H1 (cell line): Measurements from ENCODE around the gene LRCH3. TPM values are rescaled to one million over a fixed set of nuclear protein-coding genes. Genes with fewer than 3 reads are reported as not detected.

Source experiments
- ASH2L ChIP-seq: fragments of 200-600, 300-600 bp; sonication (generic); IDR thresholded peaks from one replicate; pipeline ENCODE4 v1.7.1; 2017; ENCODE audit warnings: low read length
- BACH1 ChIP-seq: IDR thresholded peaks from 2 replicates; pipeline ENCODE4 v1.6.1; 2012; ENCODE audit warnings: low read length, improper control_type of control experiment
- HDAC6 ChIP-seq: IDR thresholded peaks from one replicate; pipeline ENCODE4 v1.7.1; 2012; ENCODE audit warnings: low read depth, mild to moderate bottlenecking, inconsistent platforms, low read length, moderate library complexity
- JUND ChIP-seq: IDR thresholded peaks from 2 replicates; pipeline ENCODE4 v1.6.1; 2011; ENCODE audit warnings: mild to moderate bottlenecking, improper control_type of control experiment, low read length
- KDM5A ChIP-seq: fragments of 200-600 bp; IDR thresholded peaks from 2 replicates; pipeline ENCODE4 v1.7.1; 2012; ENCODE audit warnings: mild to moderate bottlenecking, low read length, inconsistent platforms, mixed read lengths
- SIX5 ChIP-seq: IDR thresholded peaks from 2 replicates; pipeline ENCODE4 v1.6.1; 2011; ENCODE audit warnings: mild to moderate bottlenecking, low read depth, low read length
- SP4 ChIP-seq: IDR thresholded peaks from 2 replicates; pipeline ENCODE4 v1.6.1; 2012; ENCODE audit warnings: low read length, inconsistent platforms
- TAF1 ChIP-seq: IDR thresholded peaks from 2 replicates; pipeline ENCODE4 v1.6.1; 2011; ENCODE audit warnings: mild to moderate bottlenecking, low read depth, low read length
- polyA plus RNA-seq, 7 experiments: library from polyadenylated mRNA; depleted of rRNA in 3 of 7; stranded (reverse) in 5 of 7; unstranded in 2 of 7; fragments of >200 nt in 5 of 7; fragments of 200-250 nt in 2 of 7; gene quantifications; 1 replicate in 5 of 7; 2 replicates in 1 of 7; 4 replicates in 1 of 7; pipeline versions ENCODE4 v1.2.1 to v1.2.3, GENCODE V29; 2011 to 2013; ENCODE audit warnings: missing spikeins in 2 of 7, mixed read lengths in 2 of 7
- total RNA-seq: library from RNA; stranded (reverse); fragmentation: NEBNext Ultra II Directional; extraction: Animal tissue kit (Norgen Biotek cat#: 25700); gene quantifications from 2 replicates; pipeline ENCODE4 v1.2.1, GENCODE V29; 2021
- TF ChIP-seq, protein P1 (sequence below): fragments of 300-600 bp; sonication (generic); IDR thresholded peaks from 2 replicates; pipeline ENCODE4 v1.7.1; 2012; ENCODE audit warnings: low read length, moderate library complexity, mild to moderate bottlenecking, inconsistent platforms; ENCODE audit not compliant: insufficient replicate concordance

LRCH3 gene
- total and polyA plus RNA-seq, 2 of the 8 experiments (the other 6 are each of a cell fraction or from before 2014, with no cell fraction given) = 58.4 to 66.0 TPM

DNA sequence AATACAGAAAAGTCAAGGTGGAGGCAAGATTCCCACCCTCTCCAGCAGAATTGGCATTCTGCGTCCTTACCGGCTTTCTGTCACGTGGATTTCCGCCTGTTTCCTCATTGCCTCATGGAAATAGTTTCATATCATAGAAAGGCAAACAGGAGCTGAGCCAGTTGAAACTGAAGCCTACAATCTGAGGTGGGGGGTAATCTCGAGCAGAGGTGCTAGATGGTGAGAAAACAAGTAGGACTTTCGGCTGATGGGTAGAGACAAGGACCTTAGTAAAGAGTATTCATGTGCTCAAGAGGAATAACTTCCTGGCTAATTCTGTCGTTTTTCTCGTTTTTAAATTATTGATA lies 39.9 kb downstream of the LRCH3 start (continued):
- TF ChIP-seq, protein P1, sequence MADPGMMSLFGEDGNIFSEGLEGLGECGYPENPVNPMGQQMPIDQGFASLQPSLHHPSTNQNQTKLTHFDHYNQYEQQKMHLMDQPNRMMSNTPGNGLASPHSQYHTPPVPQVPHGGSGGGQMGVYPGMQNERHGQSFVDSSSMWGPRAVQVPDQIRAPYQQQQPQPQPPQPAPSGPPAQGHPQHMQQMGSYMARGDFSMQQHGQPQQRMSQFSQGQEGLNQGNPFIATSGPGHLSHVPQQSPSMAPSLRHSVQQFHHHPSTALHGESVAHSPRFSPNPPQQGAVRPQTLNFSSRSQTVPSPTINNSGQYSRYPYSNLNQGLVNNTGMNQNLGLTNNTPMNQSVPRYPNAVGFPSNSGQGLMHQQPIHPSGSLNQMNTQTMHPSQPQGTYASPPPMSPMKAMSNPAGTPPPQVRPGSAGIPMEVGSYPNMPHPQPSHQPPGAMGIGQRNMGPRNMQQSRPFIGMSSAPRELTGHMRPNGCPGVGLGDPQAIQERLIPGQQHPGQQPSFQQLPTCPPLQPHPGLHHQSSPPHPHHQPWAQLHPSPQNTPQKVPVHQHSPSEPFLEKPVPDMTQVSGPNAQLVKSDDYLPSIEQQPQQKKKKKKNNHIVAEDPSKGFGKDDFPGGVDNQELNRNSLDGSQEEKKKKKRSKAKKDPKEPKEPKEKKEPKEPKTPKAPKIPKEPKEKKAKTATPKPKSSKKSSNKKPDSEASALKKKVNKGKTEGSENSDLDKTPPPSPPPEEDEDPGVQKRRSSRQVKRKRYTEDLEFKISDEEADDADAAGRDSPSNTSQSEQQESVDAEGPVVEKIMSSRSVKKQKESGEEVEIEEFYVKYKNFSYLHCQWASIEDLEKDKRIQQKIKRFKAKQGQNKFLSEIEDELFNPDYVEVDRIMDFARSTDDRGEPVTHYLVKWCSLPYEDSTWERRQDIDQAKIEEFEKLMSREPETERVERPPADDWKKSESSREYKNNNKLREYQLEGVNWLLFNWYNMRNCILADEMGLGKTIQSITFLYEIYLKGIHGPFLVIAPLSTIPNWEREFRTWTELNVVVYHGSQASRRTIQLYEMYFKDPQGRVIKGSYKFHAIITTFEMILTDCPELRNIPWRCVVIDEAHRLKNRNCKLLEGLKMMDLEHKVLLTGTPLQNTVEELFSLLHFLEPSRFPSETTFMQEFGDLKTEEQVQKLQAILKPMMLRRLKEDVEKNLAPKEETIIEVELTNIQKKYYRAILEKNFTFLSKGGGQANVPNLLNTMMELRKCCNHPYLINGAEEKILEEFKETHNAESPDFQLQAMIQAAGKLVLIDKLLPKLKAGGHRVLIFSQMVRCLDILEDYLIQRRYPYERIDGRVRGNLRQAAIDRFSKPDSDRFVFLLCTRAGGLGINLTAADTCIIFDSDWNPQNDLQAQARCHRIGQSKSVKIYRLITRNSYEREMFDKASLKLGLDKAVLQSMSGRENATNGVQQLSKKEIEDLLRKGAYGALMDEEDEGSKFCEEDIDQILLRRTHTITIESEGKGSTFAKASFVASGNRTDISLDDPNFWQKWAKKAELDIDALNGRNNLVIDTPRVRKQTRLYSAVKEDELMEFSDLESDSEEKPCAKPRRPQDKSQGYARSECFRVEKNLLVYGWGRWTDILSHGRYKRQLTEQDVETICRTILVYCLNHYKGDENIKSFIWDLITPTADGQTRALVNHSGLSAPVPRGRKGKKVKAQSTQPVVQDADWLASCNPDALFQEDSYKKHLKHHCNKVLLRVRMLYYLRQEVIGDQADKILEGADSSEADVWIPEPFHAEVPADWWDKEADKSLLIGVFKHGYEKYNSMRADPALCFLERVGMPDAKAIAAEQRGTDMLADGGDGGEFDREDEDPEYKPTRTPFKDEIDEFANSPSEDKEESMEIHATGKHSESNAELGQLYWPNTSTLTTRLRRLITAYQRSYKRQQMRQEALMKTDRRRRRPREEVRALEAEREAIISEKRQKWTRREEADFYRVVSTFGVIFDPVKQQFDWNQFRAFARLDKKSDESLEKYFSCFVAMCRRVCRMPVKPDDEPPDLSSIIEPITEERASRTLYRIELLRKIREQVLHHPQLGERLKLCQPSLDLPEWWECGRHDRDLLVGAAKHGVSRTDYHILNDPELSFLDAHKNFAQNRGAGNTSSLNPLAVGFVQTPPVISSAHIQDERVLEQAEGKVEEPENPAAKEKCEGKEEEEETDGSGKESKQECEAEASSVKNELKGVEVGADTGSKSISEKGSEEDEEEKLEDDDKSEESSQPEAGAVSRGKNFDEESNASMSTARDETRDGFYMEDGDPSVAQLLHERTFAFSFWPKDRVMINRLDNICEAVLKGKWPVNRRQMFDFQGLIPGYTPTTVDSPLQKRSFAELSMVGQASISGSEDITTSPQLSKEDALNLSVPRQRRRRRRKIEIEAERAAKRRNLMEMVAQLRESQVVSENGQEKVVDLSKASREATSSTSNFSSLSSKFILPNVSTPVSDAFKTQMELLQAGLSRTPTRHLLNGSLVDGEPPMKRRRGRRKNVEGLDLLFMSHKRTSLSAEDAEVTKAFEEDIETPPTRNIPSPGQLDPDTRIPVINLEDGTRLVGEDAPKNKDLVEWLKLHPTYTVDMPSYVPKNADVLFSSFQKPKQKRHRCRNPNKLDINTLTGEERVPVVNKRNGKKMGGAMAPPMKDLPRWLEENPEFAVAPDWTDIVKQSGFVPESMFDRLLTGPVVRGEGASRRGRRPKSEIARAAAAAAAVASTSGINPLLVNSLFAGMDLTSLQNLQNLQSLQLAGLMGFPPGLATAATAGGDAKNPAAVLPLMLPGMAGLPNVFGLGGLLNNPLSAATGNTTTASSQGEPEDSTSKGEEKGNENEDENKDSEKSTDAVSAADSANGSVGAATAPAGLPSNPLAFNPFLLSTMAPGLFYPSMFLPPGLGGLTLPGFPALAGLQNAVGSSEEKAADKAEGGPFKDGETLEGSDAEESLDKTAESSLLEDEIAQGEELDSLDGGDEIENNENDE = no peak
- TF ChIP-seq SIX5 = no peak
- TF ChIP-seq HDAC6 = no peak
- no peak for TF ChIP-seq TAF1
- no peak for TF ChIP-seq ASH2L
- no peak for TF ChIP-seq SP4
- TF ChIP-seq KDM5A = no peak
- TF ChIP-seq BACH1 = no peak
- no peak for TF ChIP-seq JUND
